HG03060 (cell line): Measurements from ENCODE around the gene WNT7B.

Experiments
- ATAC-seq: cut with Tn5 transposase; IDR thresholded peaks from one replicate; pipeline ENCODE4 v1.9.1; 2021; ENCODE audit warnings: low read depth, moderate number of reproducible peaks; ENCODE audit not compliant: unreplicated experiment

WNT7B gene

GRCh38 chr22:45977003-45977411 is at the start of gene WNT7B:
TSS of gene WNT7B (minus strand) at chr22:45977162. CDS start at chr22:45976754, 408 bp downstream.
- no peak for ATAC-seq

- ATAC-seq = no peak
Observed at GRCh38 chr22:46025973-46026898, 49.3 kb upstream of the WNT7B start.

- ATAC-seq = no peak
Observed at GRCh38 chr22:46025225-46025972, 48.4 kb upstream of the WNT7B start.

GRCh38 chr22:46024136-46024840 is 47.3 kb upstream of the WNT7B start:
- no peak for ATAC-seq

GRCh38 chr22:46023558-46023981 is 46.6 kb upstream of the WNT7B start:
- no peak for ATAC-seq

- ATAC-seq = no peak
Observed at GRCh38 chr22:46022881-46023512, 46.0 kb upstream of the WNT7B start.

GRCh38 chr22:46021577-46021976 is 44.6 kb upstream of the WNT7B start:
- no peak for ATAC-seq

- no peak for ATAC-seq
Observed at GRCh38 chr22:46019351-46019750, 42.4 kb upstream of the WNT7B start.

GRCh38 chr22:46018859-46019258 is 41.9 kb upstream of the WNT7B start:
- no peak for ATAC-seq

GRCh38 chr22:46017166-46017565 is 40.2 kb upstream of the WNT7B start:
- ATAC-seq = no peak

- peak; percentile 43 for ATAC-seq
Observed at GRCh38 chr22:46013460-46014416, 36.8 kb upstream of the WNT7B start.

GRCh38 chr22:46012881-46013281 is 35.9 kb upstream of the WNT7B start:
- no peak for ATAC-seq

- no peak for ATAC-seq
Observed at GRCh38 chr22:46012182-46012880, 35.4 kb upstream of the WNT7B start.

GRCh38 chr22:46011627-46012181 is 34.7 kb upstream of the WNT7B start:
- ATAC-seq = no peak

- ATAC-seq = no peak
Observed at GRCh38 chr22:46010951-46011626, 34.1 kb upstream of the WNT7B start.

GRCh38 chr22:46010207-46010867 is 33.4 kb upstream of the WNT7B start:
- no peak for ATAC-seq

GRCh38 chr22:46009730-46010129 is 32.8 kb upstream of the WNT7B start:
- no peak for ATAC-seq
